Erythroblast (primary cell): Measurements from ENCODE around the gene MAP2K6.

Experiments
- GATA1 ChIP-seq: IDR thresholded peaks from 2 replicates; pipeline ENCODE4 v1.6.1; 2011; ENCODE audit warnings: low read depth, mild to moderate bottlenecking, control low read depth, low read length, moderate library complexity
- POLR2A ChIP-seq: IDR thresholded peaks from 2 replicates; pipeline ENCODE4 v1.6.1; 2011; ENCODE audit warnings: mild to moderate bottlenecking, low read length

GRCh38 chr17:69539781-69540319 lies 125.4 kb downstream of the MAP2K6 start:
- no peak for TF ChIP-seq POLR2A
- no peak for TF ChIP-seq GATA1
